Activated CD4-positive, CD25-positive, alpha-beta regulatory T cell treated with anti-CD3 and anti-CD28 coated beads, Interleukin-2, amount 50 U/mL, for 16 hours (primary cell): Measurements from ENCODE around the gene POLD2.

Experiments
- DNase-seq: peaks from one replicate; pipeline ENCODE4 v3.0.0-alpha.2; 2020; ENCODE audit warnings: low read depth, low spot score

The POLD2 gene

GRCh38 chr7:44065431-44066110 lies 57.8 kb downstream of the POLD2 start, which contains the start of gene PGAM2:
Gene PGAM2, minus strand, starts transcription at chr7:44065567. Its CDS starts 38 bp downstream, at chr7:44065529.
- DNase-seq: no peak

DNA sequence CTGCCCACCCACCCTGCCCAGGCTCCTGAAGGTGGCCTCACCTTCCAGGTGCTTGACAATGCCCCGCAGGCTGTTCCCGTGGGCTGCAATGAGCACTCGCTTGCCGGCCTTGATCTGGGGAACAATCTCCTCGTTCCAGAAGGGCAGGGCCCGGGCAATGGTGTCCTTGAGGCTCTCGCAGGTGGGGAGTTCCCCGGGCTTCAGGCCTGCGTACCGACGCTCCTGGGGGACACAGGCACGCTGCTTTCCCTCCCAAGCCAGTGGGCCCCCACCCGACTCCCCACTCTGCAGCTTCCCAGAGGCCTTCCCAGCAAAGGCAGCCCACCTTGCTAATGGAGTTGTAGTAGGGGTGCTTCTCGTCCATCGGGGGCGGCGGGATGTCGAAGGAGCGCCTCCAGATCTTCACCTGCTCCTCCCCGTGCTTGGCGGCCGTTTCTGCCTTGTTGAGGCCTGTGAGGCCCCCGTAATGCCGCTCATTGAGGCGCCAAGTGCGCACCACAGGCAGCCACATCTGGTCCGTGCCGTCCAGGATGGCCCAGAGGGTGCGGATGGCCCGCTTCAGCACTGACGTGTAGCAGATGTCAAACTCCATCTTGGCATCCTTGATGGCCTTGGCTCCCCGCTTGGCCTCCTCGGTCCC lies 58.4 kb downstream of the POLD2 start:
- no peak for DNase-seq
